Muscle layer of colon (tissue), 2 donors: Measurements from ENCODE around the gene CYREN.

Experiments
- H3K27ac ChIP-seq: one replicate; pipeline ENCODE4 v1.7.0; 2013; ENCODE audit warnings: low read depth, mild to moderate bottlenecking, low read length, moderate library complexity
- H3K27me3 ChIP-seq, 2 donors: one replicate each; pipeline ENCODE4 v1.7.0; 2013; ENCODE audit warnings: low read length in 2 of 2, mild to moderate bottlenecking in 2 of 2; ENCODE audit not compliant: insufficient read depth in 2 of 2, control insufficient read depth in 1 of 2
- H3K36me3 ChIP-seq: one replicate; pipeline ENCODE4 v1.7.0; 2013; ENCODE audit warnings: mild to moderate bottlenecking, low read length; ENCODE audit not compliant: insufficient read depth
- H3K4me1 ChIP-seq: one replicate; pipeline ENCODE4 v1.7.0; 2013; ENCODE audit warnings: mild to moderate bottlenecking, low read length; ENCODE audit not compliant: insufficient read depth
- H3K4me3 ChIP-seq, 2 donors: one replicate each; pipeline ENCODE4 v1.7.0; 2013; ENCODE audit warnings: low read length in 2 of 2, low read depth in 1 of 2, mild to moderate bottlenecking in 1 of 2, moderate library complexity in 1 of 2
- H3K9ac ChIP-seq: one replicate; pipeline ENCODE4 v1.7.0; 2013; ENCODE audit warnings: low read length
- H3K9me3 ChIP-seq: one replicate; pipeline ENCODE4 v1.7.0; 2013; ENCODE audit warnings: mild to moderate bottlenecking, low read length
- donor health status: abdominal sarcoma.
- donor health status: Adenocarcinoma of cecum.

CYREN gene

DNA sequence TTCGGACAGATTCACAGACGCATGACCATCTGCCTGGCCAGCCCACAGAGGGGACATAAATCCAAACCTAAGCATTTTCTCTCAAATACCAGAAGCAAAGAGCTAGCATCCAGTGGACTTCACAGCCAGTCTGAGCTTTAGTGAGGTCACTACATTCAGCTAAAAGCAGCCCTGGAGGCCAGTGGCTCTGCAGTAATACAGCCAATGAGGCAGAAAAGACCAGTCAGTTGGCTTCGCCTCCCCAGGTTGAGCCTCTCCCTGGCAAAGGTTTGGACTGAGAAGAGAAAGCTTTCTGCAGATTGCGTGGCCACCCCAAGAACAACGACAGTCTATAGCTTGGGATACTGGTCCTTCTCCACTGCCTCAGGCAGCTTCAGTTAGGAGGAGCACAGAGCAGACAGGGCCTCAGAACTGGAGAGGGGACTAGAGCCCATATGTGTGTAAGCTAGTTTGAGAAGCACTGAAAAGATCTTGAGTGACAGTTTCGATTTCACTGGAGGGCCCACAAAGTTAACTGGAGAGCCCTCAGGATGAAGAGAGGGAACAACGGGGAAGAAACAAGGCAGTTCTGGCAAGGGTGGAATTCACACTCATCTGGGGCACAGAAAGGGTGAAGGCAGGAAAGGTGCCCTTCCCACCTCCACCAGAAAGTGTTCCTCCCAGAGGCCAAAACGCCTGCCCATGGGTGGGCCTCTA is 37.0 kb upstream of the CYREN start:
- peaks cover 6% of the 10 kb centered on the region for H3K4me1 ChIP-seq
- no peaks in the 10 kb centered on the region for H3K27me3 ChIP-seq
- no peak overlapping the region for H3K27ac ChIP-seq
- H3K4me3 ChIP-seq, result no peak overlapping the region
- no peak overlapping the region for H3K9ac ChIP-seq
- H3K36me3 ChIP-seq, result peaks cover 29% of the 10 kb centered on the region
- no peaks in the 10 kb centered on the region for H3K9me3 ChIP-seq

DNA sequence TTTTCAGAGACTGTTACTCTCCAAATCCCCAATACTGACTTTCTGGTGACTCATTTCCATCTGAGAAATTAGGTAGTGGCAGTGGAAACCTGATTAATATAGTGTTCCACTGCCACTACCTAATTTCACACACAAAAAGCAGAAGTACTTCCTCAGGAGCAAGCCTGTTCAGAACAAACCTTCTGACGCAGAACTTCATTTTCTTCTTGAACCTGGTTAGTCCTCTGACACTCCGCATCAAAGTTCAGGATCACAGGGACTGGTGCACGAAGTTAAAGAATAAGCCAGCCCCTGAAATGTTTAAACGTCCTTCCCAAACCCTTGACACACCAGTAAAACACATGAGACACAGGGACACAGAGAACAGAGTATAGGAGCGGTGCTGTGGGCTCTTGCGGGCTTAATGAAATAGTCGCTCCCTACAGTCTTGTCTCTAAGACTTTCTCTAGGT is 36.5 kb upstream of the CYREN start:
- Histone ChIP-seq H3K9ac (no peak overlapping the region), H3K9me3 (no peaks in the 10 kb centered on the region), H3K36me3 (peaks cover 32% of the 10 kb centered on the region), H3K27me3 (no peaks in the 10 kb centered on the region), H3K4me3 (no peak overlapping the region), H3K4me1 (peaks cover 6% of the 10 kb centered on the region), H3K27ac (no peak overlapping the region)

GRCh38 chr7:135205850-135206249 is 35.3 kb upstream of the CYREN start:
- H3K9ac ChIP-seq, result no peak overlapping the region
- no peak overlapping the region for H3K27ac ChIP-seq
- H3K4me1 ChIP-seq, result peaks cover 6% of the 10 kb centered on the region
- H3K36me3 ChIP-seq, result peaks cover 41% of the 10 kb centered on the region
- H3K9me3 ChIP-seq, result no peaks in the 10 kb centered on the region
- H3K4me3 ChIP-seq, result no peak overlapping the region
- H3K27me3 ChIP-seq, result no peaks in the 10 kb centered on the region

DNA sequence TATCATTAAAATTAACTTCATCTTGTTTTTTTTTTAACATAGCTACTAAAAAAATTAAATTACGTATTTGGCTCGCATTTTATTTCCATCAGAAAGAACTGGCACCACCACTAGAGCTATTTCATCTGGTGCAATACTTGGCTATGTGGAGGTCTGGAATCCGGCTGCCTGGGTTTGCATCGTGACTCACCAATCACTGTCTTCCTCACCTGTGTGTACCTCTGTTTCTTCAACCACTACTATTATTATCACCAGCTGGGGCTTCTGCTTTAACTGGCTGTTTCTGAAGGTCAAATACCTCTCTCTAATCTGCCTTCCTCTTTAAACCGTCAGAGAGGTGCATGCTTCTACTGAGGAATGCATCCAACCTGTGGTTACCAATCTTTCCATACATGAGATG is 34.4 kb upstream of the CYREN start:
- no peak overlapping the region for H3K27ac ChIP-seq
- H3K27me3 ChIP-seq, result no peaks in the 10 kb centered on the region
- no peaks in the 10 kb centered on the region for H3K9me3 ChIP-seq
- peaks cover 50% of the 10 kb centered on the region for H3K36me3 ChIP-seq
- no peak overlapping the region for H3K9ac ChIP-seq
- H3K4me3 ChIP-seq, result no peak overlapping the region
- no peaks in the 10 kb centered on the region for H3K4me1 ChIP-seq

GRCh38 chr7:135204341-135204749 is 33.8 kb upstream of the CYREN start:
- Histone ChIP-seq H3K27ac (no peak overlapping the region), H3K4me1 (no peaks in the 10 kb centered on the region), H3K4me3 (no peak overlapping the region), H3K36me3 (peaks cover 55% of the 10 kb centered on the region), H3K9me3 (no peaks in the 10 kb centered on the region), H3K27me3 (no peaks in the 10 kb centered on the region), H3K9ac (no peak overlapping the region)

DNA sequence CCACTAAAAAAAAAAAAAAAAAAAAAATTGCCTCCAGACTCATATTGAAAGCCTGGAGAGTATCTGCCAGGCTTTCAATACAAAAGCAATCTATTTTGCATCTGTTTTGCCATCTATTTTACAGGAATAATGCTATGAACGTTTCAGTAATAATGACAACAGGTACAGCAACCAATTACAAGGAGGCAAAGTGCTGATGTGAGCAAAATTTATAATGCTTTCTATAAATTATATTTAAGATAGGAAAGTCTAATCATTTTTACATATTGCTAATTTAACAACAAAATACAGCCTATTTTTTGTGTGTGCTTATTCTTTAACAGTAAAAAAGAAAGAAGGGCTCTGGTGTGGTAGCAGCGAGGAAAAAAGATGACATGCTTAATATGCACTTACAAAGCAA is 30.8 kb upstream of the CYREN start:
- Histone ChIP-seq H3K4me3 (no peak overlapping the region), H3K9me3 (no peaks in the 10 kb centered on the region), H3K27ac (no peak overlapping the region), H3K4me1 (no peaks in the 10 kb centered on the region), H3K36me3 (peaks cover 78% of the 10 kb centered on the region), H3K9ac (no peak overlapping the region), H3K27me3 (no peaks in the 10 kb centered on the region)

DNA sequence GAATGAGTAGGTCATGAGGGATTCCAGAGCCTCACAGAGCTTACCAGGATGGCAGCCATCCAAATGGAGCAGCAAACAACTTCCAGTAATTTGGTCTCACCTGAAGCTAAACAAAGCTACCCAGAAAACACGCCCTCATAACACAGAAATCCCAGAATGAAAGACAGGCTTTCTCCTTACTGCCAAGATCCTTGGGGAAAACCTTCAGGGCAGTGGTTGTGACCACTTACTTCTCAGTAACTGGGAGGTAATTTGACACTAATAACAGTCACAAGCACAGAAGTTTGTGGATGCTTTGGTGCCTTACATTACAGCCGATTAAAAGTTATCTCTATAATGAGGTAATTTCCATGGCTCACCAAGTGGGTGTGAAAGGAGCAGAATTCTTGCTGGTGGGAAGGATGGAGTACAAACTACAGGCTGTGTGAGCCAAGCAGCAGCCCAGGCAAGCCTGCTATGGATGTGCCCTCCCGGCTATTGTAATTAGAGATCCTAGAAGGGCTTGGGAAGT is 30.4 kb upstream of the CYREN start:
- Histone ChIP-seq H3K4me1 (no peaks in the 10 kb centered on the region), H3K4me3 (no peak overlapping the region), H3K36me3 (peaks cover 81% of the 10 kb centered on the region), H3K9ac (no peak overlapping the region), H3K27me3 (no peaks in the 10 kb centered on the region), H3K27ac (no peak overlapping the region), H3K9me3 (no peaks in the 10 kb centered on the region)

DNA sequence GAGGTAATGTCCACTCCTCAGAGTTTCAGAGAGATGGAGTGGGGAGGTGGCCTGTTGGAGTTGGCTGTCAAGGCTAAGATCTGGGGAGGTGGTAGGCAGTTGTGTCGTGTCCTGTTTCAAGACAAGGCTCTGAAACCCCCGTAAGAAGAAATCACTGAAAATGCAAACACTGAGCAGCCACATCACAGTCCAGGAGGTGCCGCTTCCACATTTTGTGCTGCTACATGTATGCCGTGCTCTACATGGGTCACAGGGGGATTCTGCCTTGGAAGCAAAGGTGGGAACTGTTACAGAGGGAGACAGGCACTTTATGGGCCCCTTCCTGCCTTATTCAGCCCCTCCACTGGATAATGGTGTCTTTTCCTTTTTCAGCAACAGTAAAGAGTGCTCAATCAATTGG is 28.9 kb upstream of the CYREN start:
- no peaks in the 10 kb centered on the region for H3K27me3 ChIP-seq
- no peak overlapping the region for H3K4me3 ChIP-seq
- H3K9me3 ChIP-seq, result no peaks in the 10 kb centered on the region
- H3K36me3 ChIP-seq, result peaks cover 87% of the 10 kb centered on the region
- H3K9ac ChIP-seq, result no peak overlapping the region
- no peaks in the 10 kb centered on the region for H3K4me1 ChIP-seq
- no peak overlapping the region for H3K27ac ChIP-seq

DNA sequence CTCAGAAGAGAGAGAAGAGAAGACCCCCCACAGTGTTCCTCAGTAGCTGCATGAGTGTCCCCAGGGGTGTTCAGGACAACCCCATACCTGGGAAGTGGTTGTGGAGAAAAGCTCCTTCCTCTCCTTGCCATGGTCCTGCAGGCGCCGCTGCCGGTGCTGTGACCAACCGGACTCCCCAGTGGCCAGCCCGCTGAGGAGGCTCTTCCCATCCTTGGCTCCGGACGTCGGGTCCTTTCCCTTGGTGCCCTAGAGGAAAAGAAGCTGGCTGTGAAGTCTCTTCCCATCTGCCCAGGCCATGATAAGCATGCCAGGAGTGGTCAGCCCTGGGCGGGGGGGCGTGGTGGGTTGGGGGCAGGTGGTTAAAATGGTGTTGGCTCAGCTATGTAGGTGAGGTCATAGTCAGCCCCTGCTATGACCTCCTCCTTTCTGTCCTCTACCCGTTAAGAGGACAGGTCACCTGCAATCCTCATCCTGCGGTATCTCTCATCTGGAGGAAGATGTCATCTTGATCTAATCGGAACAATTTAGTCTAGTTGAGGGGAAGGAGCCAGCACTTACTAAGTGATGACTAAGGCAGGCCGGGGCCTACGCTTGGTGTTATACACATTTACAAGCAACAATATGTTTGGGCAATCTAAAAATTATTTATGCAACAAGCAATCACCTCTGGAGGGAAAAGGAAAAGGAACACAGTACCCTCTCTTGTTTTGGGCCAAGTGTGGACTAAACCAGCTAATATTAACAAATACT is 27.6 kb upstream of the CYREN start:
- H3K27me3 ChIP-seq, result no peaks in the 10 kb centered on the region
- H3K27ac ChIP-seq, result no peak overlapping the region
- no peak overlapping the region for H3K4me3 ChIP-seq
- H3K4me1 ChIP-seq, result no peaks in the 10 kb centered on the region
- no peak overlapping the region for H3K9ac ChIP-seq
- H3K36me3 ChIP-seq, result peaks cover 86% of the 10 kb centered on the region
- no peaks in the 10 kb centered on the region for H3K9me3 ChIP-seq

DNA sequence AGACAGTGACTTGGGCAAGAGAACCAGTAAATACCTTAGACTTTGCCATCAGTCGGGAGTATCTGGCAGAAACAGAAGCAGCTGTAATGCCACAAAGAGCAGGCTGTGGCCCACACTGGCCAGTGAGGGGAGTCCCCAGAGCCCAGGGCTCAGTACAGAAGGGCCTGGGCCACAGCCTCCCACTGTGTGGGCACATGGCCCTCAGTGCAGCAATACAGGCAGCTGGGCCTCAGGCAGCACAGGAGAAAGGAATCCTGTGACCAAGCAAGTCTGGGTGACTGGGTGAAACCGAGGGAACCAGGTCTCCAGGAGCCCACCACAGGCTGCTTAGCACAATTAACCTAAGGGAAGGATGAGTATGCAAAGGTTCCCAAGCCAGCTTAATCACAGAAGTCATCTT is 26.8 kb upstream of the CYREN start:
- H3K4me1 ChIP-seq, result no peaks in the 10 kb centered on the region
- H3K27ac ChIP-seq, result no peak overlapping the region
- no peaks in the 10 kb centered on the region for H3K27me3 ChIP-seq
- no peak overlapping the region for H3K4me3 ChIP-seq
- H3K9me3 ChIP-seq, result no peaks in the 10 kb centered on the region
- peaks cover 87% of the 10 kb centered on the region for H3K36me3 ChIP-seq
- no peak overlapping the region for H3K9ac ChIP-seq

- no peak overlapping the region for H3K4me3 ChIP-seq
- no peak overlapping the region for H3K9ac ChIP-seq
- no peaks in the 10 kb centered on the region for H3K4me1 ChIP-seq
- H3K27ac ChIP-seq, result no peak overlapping the region
- no peaks in the 10 kb centered on the region for H3K9me3 ChIP-seq
- peaks cover 83% of the 10 kb centered on the region for H3K36me3 ChIP-seq
- no peaks in the 10 kb centered on the region for H3K27me3 ChIP-seq
Observed at GRCh38 chr7:135195968-135196629, 25.6 kb upstream of the CYREN start.
